ENCODE measurements around the gene HIVEP2.

DNA sequence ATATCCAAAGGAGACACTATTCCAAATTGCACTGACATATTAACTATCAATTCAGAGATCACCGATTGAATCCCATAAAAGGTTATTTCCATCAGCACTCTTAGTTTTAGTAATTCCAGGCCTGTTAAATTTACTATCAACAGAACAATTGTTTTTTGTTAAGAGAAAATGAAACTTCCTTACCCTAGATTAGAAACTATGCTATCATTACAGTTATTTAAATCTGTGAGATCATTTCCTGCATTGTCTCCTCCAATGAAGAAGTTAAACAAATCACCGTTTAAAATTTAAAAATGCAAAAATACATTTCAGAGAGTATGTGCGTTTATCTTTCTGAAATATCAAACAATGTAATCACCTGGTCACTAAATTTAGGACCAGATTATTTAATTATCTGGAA, 57.5 kb downstream of the HIVEP2 start:
- TF ChIP-seq CTCF (IDR thresholded peaks at IDR 0.05) (no peak), POLR2A (IDR thresholded peaks at IDR 0.05) (no peak)

Measured in stomach (tissue), 4 donors.